Adrenal gland (tissue), 12 donors: ENCODE data around the gene RPAP3. TPM values are rescaled to one million over a fixed set of nuclear protein-coding genes. Genes with fewer than 3 reads are reported as not detected.
A peak's percentile ranks its signal among the peaks of the same experiment; 100 is the strongest.

Experiments used
- DNase-seq, 7 donors: peaks; one replicate each; pipeline ENCODE4 v3.0.0-alpha.2; 2019 to 2020
- H3K27ac ChIP-seq, 5 donors: fragments of 200-600 bp; sonication (generic) in 4 of 5; 1 replicate in 3 of 5; 2 replicates in 2 of 5; pipeline versions ENCODE4 v1.5.1 to v1.8.0; 2016 to 2020; ENCODE audit warnings: mild to moderate bottlenecking in 1 of 5
- H3K27me3 ChIP-seq: fragments of 200-600 bp; 2 replicates; pipeline ENCODE4 v1.8.0; 2021
- H3K36me3 ChIP-seq, 2 donors: fragments of 200-600 bp; replicated peaks in 1 of 2; 1 replicate in 1 of 2; 2 replicates in 1 of 2; pipeline versions ENCODE4 v1.5.1 to v1.8.0; 2018 to 2022
- H3K4me1 ChIP-seq, 2 donors: fragments of 200-600 bp; replicated peaks in 1 of 2; 1 replicate in 1 of 2; 2 replicates in 1 of 2; pipeline versions ENCODE4 v1.5.1 to v1.8.0; 2018 to 2021
- H3K4me3 ChIP-seq, 4 donors: fragments of 200-600 bp; sonication (generic) in 3 of 4; one replicate each; pipeline ENCODE4 v1.5.1; 2016 to 2018
- H3K9me3 ChIP-seq, 3 donors: fragments of 200-600 bp; sonication (generic) in 1 of 3; replicated peaks in 1 of 3; 1 replicate in 2 of 3; 2 replicates in 1 of 3; pipeline versions ENCODE4 v1.5.1 to v1.8.0; 2016 to 2021
- POLR2A ChIP-seq, 2 donors: fragments of 450-650 bp; IDR thresholded peaks; one replicate each; pipeline ENCODE4 v1.6.1; 2017; ENCODE audit warnings: antibody characterized with exemption in 2 of 2, mild to moderate bottlenecking in 2 of 2, moderate library complexity in 1 of 2
- WGBS, 4 donors: extraction: QIAGEN DNeasy Blood & Tissue Kit in 2 of 4; methylation state at CpG; one replicate each; pipeline versions ENCODE4 v1.1.5 to v1.1.7; 2013 to 2017; 5-methylcytosine and 5-hydroxymethylcytosine counted together
- intact Hi-C, 2 donors: fragments of 100-400 bp; cut with DNase I; formaldehyde crosslinking; loops; one replicate each; pipeline versions ENCODE4 v1.14.1 to v1.15.0; 2022 to 2023
- polyA plus RNA-seq, 3 donors: library from polyadenylated mRNA; stranded (reverse); fragments of 200-250 nt in 2 of 3; fragments of 350-450 nt in 1 of 3; fragmentation: Illumina TruSeq in 1 of 3; extraction: RNeasy Lipid Tissue Mini Kit (QIAGEN cat#74804) in 1 of 3; gene quantifications; one replicate each; pipeline ENCODE4 v1.2.3, GENCODE V29; 2013 to 2014
- total RNA-seq, 9 donors: library from RNA; depleted of rRNA in 4 of 9; stranded (reverse); fragments of >200 nt in 4 of 9; fragments of 120-200 nt in 1 of 9; fragmentation: NEBNext Ultra II Directional in 1 of 9; extraction: Animal tissue kit (Norgen Biotek cat#: 25700) in 1 of 9; gene quantifications; one replicate each; pipeline versions ENCODE4 v1.1.0 to v1.2.4, GENCODE V29; 2013 to 2023
- TF ChIP-seq, protein P1 (sequence below), 6 experiments: fragments of 450-650 bp in 4 of 6; fragments of 200-600 bp in 2 of 6; sonication (generic) in 1 of 6; IDR thresholded peaks; 1 replicate in 5 of 6; 2 replicates in 1 of 6; pipeline versions ENCODE4 v1.5.1 to v1.8.0; 2016 to 2021; ENCODE audit warnings: antibody characterized with exemption in 6 of 6, mild to moderate bottlenecking in 2 of 6, moderate library complexity in 1 of 6
- donor health status: healthy with polysubstance abuse.
- donor health status: Bipolar disorder and iron deficiency.
- donor health status: DM: yes; HTN: yes; CAD: no.
- donor health status: DM: no; HTN: no; CAD: no.
- donor health status: DM: no; HTN: no; CAD: no.
- donor health status: DM: yes; HTN: yes; CAD: no.

Gene RPAP3
- total and polyA plus RNA-seq, 12 donors = 7.3 to 56.1 (median 16.7) TPM

GRCh38 chr12:47745485-47746041, 39.7 kb upstream of the RPAP3 start:
- Histone ChIP-seq H3K9me3 (no peaks in the 10 kb centered on the region), H3K4me1 (peaks cover 0 to 13% of the 10 kb centered on the region in 2 donors), H3K27ac (no peak overlapping the region), H3K27me3 (no peaks in the 10 kb centered on the region), H3K4me3 (no peak overlapping the region), H3K36me3 (no peaks in the 10 kb centered on the region)
- TF ChIP-seq, protein P1, sequence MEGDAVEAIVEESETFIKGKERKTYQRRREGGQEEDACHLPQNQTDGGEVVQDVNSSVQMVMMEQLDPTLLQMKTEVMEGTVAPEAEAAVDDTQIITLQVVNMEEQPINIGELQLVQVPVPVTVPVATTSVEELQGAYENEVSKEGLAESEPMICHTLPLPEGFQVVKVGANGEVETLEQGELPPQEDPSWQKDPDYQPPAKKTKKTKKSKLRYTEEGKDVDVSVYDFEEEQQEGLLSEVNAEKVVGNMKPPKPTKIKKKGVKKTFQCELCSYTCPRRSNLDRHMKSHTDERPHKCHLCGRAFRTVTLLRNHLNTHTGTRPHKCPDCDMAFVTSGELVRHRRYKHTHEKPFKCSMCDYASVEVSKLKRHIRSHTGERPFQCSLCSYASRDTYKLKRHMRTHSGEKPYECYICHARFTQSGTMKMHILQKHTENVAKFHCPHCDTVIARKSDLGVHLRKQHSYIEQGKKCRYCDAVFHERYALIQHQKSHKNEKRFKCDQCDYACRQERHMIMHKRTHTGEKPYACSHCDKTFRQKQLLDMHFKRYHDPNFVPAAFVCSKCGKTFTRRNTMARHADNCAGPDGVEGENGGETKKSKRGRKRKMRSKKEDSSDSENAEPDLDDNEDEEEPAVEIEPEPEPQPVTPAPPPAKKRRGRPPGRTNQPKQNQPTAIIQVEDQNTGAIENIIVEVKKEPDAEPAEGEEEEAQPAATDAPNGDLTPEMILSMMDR (IDR thresholded peaks at IDR 0.05) = no peak
- no peak for TF ChIP-seq POLR2A (IDR thresholded peaks at IDR 0.05)
- intact Hi-C loops = loop anchor here in 1 of 2 donors (10.0 kb wide), 1 partner anchor 199 kb away; no protein-coding TSS in a partner anchor
- no peak for DNase-seq
- 80 to 88% (median 84%) methylated on average over 16 of the region's 16 CpGs for WGBS, 4 donors

- WGBS, 4 donors = 84 to 90% (median 87%) methylated on average over 8 of the region's 8 CpGs
- H3K4me3 ChIP-seq = no peak overlapping the region
- H3K27me3 ChIP-seq = no peaks in the 10 kb centered on the region
- TF ChIP-seq, protein P1 (IDR thresholded peaks at IDR 0.05) = no peak
- no peak for TF ChIP-seq POLR2A (IDR thresholded peaks at IDR 0.05)
- intact Hi-C loops = loop anchor here in 1 of 2 donors (5.0 to 10.0 kb wide), 2 partner anchors 32 to 200 kb away; no protein-coding TSS in a partner anchor
- H3K4me1 ChIP-seq = peaks cover 0 to 13% of the 10 kb centered on the region in 2 donors
- DNase-seq = no peak
- H3K9me3 ChIP-seq = no peaks in the 10 kb centered on the region
- no peak overlapping the region for H3K27ac ChIP-seq
- H3K36me3 ChIP-seq = no peaks in the 10 kb centered on the region
These were observed 39.1 kb upstream of the RPAP3 start for GRCh38 chr12:47744778-47745436.

GRCh38 chr12:47744005-47744651, 38.3 kb upstream of the RPAP3 start:
- WGBS, 4 donors = 43 to 58% (median 47%) methylated on average over 10 of the region's 10 CpGs
- Histone ChIP-seq H3K27me3 (no peaks in the 10 kb centered on the region), H3K36me3 (no peaks in the 10 kb centered on the region), H3K4me1 (peaks cover 0 to 13% of the 10 kb centered on the region in 2 donors), H3K9me3 (no peaks in the 10 kb centered on the region), H3K4me3 (no peak overlapping the region), H3K27ac (no peak overlapping the region)
- DNase-seq = peak in 3 of 7 donors; percentile 30 to 54 (median 41)
- intact Hi-C loops = loop anchor here in 1 of 2 donors (5.0 to 10.0 kb wide), 2 partner anchors 33 to 201 kb away; no protein-coding TSS in a partner anchor
- TF ChIP-seq POLR2A (IDR thresholded peaks at IDR 0.05) = no peak
- TF ChIP-seq, protein P1 (IDR thresholded peaks at IDR 0.05) = peak; percentile 19 to 55 (median 44)

DNA sequence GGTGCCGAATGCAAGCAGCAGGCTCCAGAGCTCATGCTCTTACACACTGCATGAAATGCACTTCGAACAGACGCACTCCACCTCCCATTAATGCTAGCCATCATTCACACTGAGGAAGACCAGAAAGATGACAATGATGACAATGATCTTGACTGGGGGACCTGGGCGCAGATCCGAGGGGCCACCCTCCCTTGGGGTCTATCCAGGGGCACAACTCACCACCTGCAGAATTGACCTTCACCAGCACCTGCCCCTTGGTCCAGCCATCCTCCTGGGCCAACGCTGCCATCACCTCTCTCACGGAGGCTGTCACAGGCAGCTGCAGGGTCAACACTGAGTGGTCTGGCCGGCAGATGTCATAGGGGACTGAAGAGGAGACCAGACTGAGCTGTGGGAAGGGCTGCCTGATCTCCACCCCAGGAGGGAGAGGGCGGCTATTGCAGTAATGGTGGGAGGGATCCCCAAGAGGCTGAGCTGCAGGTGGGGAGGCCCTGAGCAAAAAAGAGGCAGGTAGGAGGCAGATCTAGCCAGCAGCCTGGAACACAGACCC, 37.6 kb upstream of the RPAP3 start:
- intact Hi-C loops = loop anchor here in 1 of 2 donors (2.0 to 10.0 kb wide), 3 partner anchors 34 to 201 kb away; no protein-coding TSS in a partner anchor
- WGBS, 4 donors = 76 to 88% (median 81%) methylated on average over 6 to 9 of the region's 9 CpGs
- DNase-seq = no peak
- Histone ChIP-seq H3K27me3 (no peaks in the 10 kb centered on the region), H3K4me3 (no peak overlapping the region), H3K9me3 (no peaks in the 10 kb centered on the region), H3K27ac (no peak overlapping the region), H3K4me1 (peaks cover 0 to 14% of the 10 kb centered on the region in 2 donors), H3K36me3 (no peaks in the 10 kb centered on the region)
- TF ChIP-seq, protein P1 (IDR thresholded peaks at IDR 0.05) = no peak
- no peak for TF ChIP-seq POLR2A (IDR thresholded peaks at IDR 0.05)
